Neural cell (in vitro differentiated cells): ENCODE results near the gene FAF1.

Experiments used
- CTCF ChIP-seq: fragments of 450-650 bp; IDR thresholded peaks from 2 replicates; pipeline ENCODE4 v1.5.1; 2014; ENCODE audit warnings: antibody characterized with exemption, mild to moderate bottlenecking, moderate library complexity; ENCODE audit not compliant: poor library complexity, severe bottlenecking
- RAD21 ChIP-seq: fragments of 450-650 bp; conservative IDR thresholded peaks from 2 replicates; pipeline ENCODE4 v1.6.1; 2014; ENCODE audit warnings: antibody characterized with exemption, mild to moderate bottlenecking, moderate library complexity

GRCh38 chr1:50820545-50820944 lies 139.5 kb downstream of the FAF1 start:
- TF ChIP-seq CTCF, result no peak
- TF ChIP-seq RAD21, result no peak
